Progenitor cell of endocrine pancreas (in vitro differentiated cells): Measurements from ENCODE around the gene PIN1. TPM values are rescaled to one million over a fixed set of nuclear protein-coding genes. Genes with fewer than 3 reads are reported as not detected.

ENCODE experiments used
- DNase-seq: peaks from one replicate; pipeline ENCODE4 v3.0.0; 2021; ENCODE audit warnings: low spot score; ENCODE audit not compliant: unreplicated experiment
- H3K27ac Mint-ChIP-seq: 2 replicates; pipeline ENCODE4 v1.8.0; 2021; ENCODE audit warnings: mild to moderate bottlenecking, moderate library complexity, mixed read lengths
- H3K27me3 Mint-ChIP-seq: 2 replicates; pipeline ENCODE4 v1.8.0; 2021; ENCODE audit warnings: mixed read lengths
- H3K36me3 Mint-ChIP-seq: 2 replicates; pipeline ENCODE4 v1.8.0; 2022; ENCODE audit warnings: mixed read lengths; ENCODE audit not compliant: insufficient read depth
- H3K4me1 Mint-ChIP-seq: 2 replicates; pipeline ENCODE4 v1.8.0; 2021; ENCODE audit warnings: low read depth, mixed read lengths
- H3K4me3 Mint-ChIP-seq: 2 replicates; pipeline ENCODE4 v1.8.0; 2021; ENCODE audit warnings: low read depth, mild to moderate bottlenecking, moderate library complexity, mixed read lengths
- H3K9me3 Mint-ChIP-seq: 2 replicates; pipeline ENCODE4 v1.8.0; 2021; ENCODE audit warnings: low read depth, mixed read lengths
- total RNA-seq: library from RNA; stranded (reverse); gene quantifications from 2 replicates; pipeline ENCODE4 v1.2.1, GENCODE V29; 2021
- TF ChIP-seq, protein P1 (sequence below): fragments of 200-600 bp; sonication (generic); IDR thresholded peaks from one replicate; pipeline ENCODE4 v1.5.0; 2021; ENCODE audit warnings: antibody characterized with exemption, mild to moderate bottlenecking; ENCODE audit not compliant: unreplicated experiment

Gene PIN1
- total RNA-seq, 1 donor from 2014 or later: 90.6 TPM

DNA sequence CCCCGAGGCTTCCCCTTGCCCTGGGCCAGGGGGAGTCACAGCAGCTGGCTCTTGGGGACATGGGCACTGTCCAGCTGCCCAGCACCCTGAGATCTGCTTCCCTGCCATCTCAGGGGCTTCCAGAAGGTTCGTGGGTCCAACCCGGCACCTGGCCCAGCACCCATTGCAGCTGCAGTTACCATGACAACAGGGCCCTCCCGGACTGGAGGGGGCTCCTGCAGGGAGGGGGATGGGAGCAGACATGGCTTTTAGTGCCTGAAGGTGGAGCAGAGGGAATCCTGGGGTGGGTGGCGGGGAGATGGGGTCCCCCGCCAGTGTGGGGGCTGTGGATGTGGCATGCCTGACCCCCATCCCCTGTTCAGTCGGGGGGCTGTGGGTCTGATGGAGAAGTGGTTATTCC lies 14.7 kb downstream of the PIN1 start:
- Mint-ChIP-seq H3K27me3 (no peaks in the 10 kb centered on the region), H3K4me3 (no peak overlapping the region), H3K27ac (no peak overlapping the region), H3K36me3 (peaks cover 15% of the 10 kb centered on the region), H3K4me1 (peaks cover 11% of the 10 kb centered on the region), H3K9me3 (peaks cover 4% of the 10 kb centered on the region)
- no peak for DNase-seq
- TF ChIP-seq, protein P1, sequence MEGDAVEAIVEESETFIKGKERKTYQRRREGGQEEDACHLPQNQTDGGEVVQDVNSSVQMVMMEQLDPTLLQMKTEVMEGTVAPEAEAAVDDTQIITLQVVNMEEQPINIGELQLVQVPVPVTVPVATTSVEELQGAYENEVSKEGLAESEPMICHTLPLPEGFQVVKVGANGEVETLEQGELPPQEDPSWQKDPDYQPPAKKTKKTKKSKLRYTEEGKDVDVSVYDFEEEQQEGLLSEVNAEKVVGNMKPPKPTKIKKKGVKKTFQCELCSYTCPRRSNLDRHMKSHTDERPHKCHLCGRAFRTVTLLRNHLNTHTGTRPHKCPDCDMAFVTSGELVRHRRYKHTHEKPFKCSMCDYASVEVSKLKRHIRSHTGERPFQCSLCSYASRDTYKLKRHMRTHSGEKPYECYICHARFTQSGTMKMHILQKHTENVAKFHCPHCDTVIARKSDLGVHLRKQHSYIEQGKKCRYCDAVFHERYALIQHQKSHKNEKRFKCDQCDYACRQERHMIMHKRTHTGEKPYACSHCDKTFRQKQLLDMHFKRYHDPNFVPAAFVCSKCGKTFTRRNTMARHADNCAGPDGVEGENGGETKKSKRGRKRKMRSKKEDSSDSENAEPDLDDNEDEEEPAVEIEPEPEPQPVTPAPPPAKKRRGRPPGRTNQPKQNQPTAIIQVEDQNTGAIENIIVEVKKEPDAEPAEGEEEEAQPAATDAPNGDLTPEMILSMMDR: no peak

DNA sequence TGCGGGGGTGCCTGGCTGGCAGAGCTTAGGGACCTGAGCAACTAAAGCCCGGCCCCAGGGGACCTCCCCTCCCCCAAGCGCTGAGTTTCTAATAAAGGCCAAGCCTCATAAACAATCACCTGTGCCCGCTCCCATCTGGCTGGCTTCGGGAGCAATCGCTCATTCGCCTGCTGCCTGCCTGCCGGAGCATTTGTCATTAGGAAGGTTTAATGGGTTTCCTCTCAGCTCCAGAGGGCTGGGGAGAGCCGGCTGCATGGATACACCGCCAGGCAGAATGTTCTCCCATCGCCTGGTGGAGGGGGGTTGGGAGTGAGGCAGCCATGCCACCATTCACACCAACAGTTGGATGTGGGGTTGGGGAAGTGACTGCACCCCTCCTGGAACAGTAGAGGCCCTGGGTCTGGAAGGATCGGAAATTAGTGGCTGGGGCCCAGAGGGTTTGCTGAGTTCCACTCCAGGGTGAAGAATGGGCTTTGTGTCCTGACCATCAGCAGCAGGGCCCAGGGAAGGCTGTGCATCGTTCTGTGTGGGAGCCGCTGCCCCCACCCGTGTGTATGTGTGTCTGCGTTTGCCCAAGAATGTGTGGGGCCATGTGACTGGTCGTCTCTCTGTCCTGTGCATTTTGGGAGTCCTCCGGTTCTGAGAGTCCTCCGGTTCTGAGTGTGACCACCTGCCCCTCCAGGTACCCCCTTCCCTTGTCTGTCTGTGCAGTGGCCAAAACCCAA lies 15.3 kb downstream of the PIN1 start:
- Mint-ChIP-seq H3K27ac (peak overlapping the region; percentile 87), H3K4me1 (peaks cover 11% of the 10 kb centered on the region), H3K9me3 (peaks cover 4% of the 10 kb centered on the region), H3K4me3 (no peak overlapping the region), H3K36me3 (peaks cover 15% of the 10 kb centered on the region), H3K27me3 (no peaks in the 10 kb centered on the region)
- TF ChIP-seq, protein P1: no peak
- DNase-seq: no peak

DNA sequence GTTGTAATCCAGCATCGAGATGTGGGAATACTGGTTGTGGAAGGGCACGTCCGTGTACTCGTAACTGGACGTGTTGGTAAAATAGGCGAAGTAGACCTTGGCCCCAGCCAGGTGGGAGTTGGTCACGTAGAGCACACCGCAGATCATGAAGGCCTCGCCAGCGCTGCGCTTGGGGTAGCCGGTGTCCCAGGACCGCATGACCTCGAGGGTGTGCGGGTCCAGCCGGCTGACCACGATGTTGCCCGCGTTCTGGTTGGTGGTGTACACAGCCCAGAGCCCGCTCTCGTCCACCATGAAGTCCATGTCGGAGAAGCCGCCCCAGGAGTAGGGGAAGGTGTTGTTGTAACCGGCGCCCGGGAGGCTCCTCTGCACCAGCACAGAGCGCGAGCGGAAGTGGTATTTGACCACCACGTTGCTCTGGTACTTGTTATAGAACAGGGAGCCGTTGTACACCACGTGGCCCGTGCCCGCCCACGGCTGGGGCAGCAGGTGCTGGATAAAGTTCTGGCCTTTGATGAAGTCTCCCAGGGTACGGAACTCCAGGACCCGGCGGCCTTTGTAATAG lies 19.2 kb downstream of the PIN1 start:
- no peak for DNase-seq
- TF ChIP-seq, protein P1: no peak
- Mint-ChIP-seq H3K4me3 (no peak overlapping the region), H3K27me3 (no peaks in the 10 kb centered on the region), H3K4me1 (peaks cover 11% of the 10 kb centered on the region), H3K27ac (no peak overlapping the region), H3K9me3 (peaks cover 4% of the 10 kb centered on the region), H3K36me3 (peaks cover 28% of the 10 kb centered on the region)

DNA sequence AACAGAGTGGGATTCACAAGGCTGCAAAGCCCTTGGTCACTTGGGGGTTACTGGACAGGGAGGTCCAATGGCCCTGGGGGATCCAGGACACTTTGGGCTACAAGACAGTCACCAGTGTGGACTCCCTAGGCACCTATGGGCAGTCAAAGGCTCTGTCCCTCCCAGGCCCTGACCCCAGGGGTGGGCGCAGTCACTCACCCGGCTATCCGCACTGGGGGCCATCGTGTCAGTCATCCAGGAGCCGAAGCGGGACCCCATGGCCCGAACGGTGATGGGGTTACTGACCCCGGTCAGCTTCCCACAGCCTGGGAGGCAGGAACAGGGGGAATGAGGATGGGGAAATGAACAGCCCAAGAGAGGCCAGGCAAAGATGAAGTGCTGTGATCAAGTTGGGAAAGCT lies 21.5 kb downstream of the PIN1 start:
- Mint-ChIP-seq H3K4me3 (no peak overlapping the region), H3K27me3 (no peaks in the 10 kb centered on the region), H3K4me1 (peaks cover 8% of the 10 kb centered on the region), H3K27ac (no peak overlapping the region), H3K36me3 (peaks cover 28% of the 10 kb centered on the region), H3K9me3 (peaks cover 4% of the 10 kb centered on the region)
- DNase-seq: no peak
- TF ChIP-seq, protein P1: no peak

DNA sequence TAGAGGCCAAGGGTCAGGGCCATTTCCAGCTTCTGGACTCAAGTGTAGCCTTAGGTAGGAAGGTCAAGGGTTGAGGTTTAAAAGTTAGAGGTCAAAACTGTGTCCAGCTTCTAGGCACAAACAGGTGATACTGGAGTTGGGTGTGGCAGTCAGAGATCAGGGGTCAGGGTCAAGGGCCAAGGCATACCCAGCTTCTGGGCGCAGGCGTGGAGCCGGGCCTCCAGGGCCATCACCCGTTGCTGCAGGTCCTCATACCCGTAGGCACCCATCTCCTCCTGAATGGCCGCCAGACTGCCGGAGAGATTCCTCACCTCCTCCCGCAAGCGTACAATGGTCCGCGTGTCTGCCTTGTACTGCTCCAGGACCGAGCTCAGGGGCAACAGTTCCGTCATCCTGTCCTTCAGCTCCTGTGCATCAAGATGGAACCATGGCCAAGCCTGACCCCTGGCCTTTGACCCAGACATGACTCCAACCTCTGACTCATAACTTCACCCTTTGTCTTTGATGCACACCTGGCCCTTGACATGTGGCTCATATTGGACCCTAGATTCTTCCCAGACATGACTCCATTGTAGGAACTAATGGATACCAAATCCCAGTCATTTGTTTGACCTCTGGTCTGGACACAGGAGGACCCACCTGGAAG lies 22.1 kb downstream of the PIN1 start:
- peaks cover 4% of the 10 kb centered on the region for H3K9me3 Mint-ChIP-seq
- H3K27ac Mint-ChIP-seq: no peak overlapping the region
- peaks cover 31% of the 10 kb centered on the region for H3K36me3 Mint-ChIP-seq
- DNase-seq: no peak
- TF ChIP-seq, protein P1: no peak
- no peak overlapping the region for H3K4me3 Mint-ChIP-seq
- H3K27me3 Mint-ChIP-seq: no peaks in the 10 kb centered on the region
- peaks cover 8% of the 10 kb centered on the region for H3K4me1 Mint-ChIP-seq
